Measurements from ENCODE around the gene DNAJB12. TPM values are rescaled to one million over a fixed set of nuclear protein-coding genes. Genes with fewer than 3 reads are reported as not detected.
A peak's percentile ranks its signal among the peaks of the same experiment; 100 is the strongest.

DNAJB12 gene
- total RNA-seq, 2 experiments from 2014 or later, result 31.8 to 34.5 TPM

GRCh38 chr10:72316748-72317435, 37.8 kb downstream of the DNAJB12 start:
- CTCF ChIA-PET, result interaction anchor here (0.6 to 3.5 kb wide), 5 partner anchors 8 to 265 kb away, joined by 3 to 19 read pairs (median 3); no protein-coding TSS in a partner anchor
- Mint-ChIP-seq H3K36me3 (ENCODE audit: low read depth) (peaks cover 3% of the 10 kb centered on the region), H3K27me3 (no peaks in the 10 kb centered on the region), H3K9me3 (no peaks in the 10 kb centered on the region), H3K4me3 (peak overlapping the region; percentile 4), H3K27ac (peak overlapping the region; percentile 87), H3K4me1 (peaks cover 66% of the 10 kb centered on the region)
- POLR2A ChIA-PET, result interaction anchor here (0.5 to 1.0 kb wide), 4 partner anchors 8 to 94 kb away, joined by 3 read pairs; no protein-coding TSS in a partner anchor
- peak; percentile 56 for DNase-seq

GRCh38 chr10:72316386-72316700, 38.4 kb downstream of the DNAJB12 start:
- Mint-ChIP-seq H3K9me3 (no peaks in the 10 kb centered on the region), H3K27me3 (no peaks in the 10 kb centered on the region), H3K27ac (peak overlapping the region; percentile 55), H3K4me1 (peaks cover 64% of the 10 kb centered on the region), H3K36me3 (ENCODE audit: low read depth) (peaks cover 3% of the 10 kb centered on the region), H3K4me3 (no peak overlapping the region)
- CTCF ChIA-PET, result interaction anchor here (0.6 to 3.5 kb wide), 4 partner anchors 9 to 264 kb away, joined by 3 to 19 read pairs (median 4); no protein-coding TSS in a partner anchor
- POLR2A ChIA-PET, result interaction anchor here (0.5 to 1.0 kb wide), 3 partner anchors 8 to 41 kb away, joined by 3 read pairs; no protein-coding TSS in a partner anchor
- DNase-seq, result no peak

GRCh38 chr10:72315611-72316385, 38.9 kb downstream of the DNAJB12 start:
- Mint-ChIP-seq H3K4me3 (no peak overlapping the region), H3K9me3 (no peaks in the 10 kb centered on the region), H3K27ac (peak overlapping the region; percentile 55), H3K36me3 (ENCODE audit: low read depth) (peaks cover 3% of the 10 kb centered on the region), H3K4me1 (peaks cover 64% of the 10 kb centered on the region), H3K27me3 (no peaks in the 10 kb centered on the region)
- POLR2A ChIA-PET, result no interaction called here
- CTCF ChIA-PET, result interaction anchor here (1.2 to 3.5 kb wide), 2 partner anchors 11 to 13 kb away, joined by 6 to 19 read pairs; no protein-coding TSS in a partner anchor
- no peak for DNase-seq

- H3K36me3 Mint-ChIP-seq (ENCODE audit: low read depth), result peaks cover 3% of the 10 kb centered on the region
- no peaks in the 10 kb centered on the region for H3K27me3 Mint-ChIP-seq
- H3K4me1 Mint-ChIP-seq, result peaks cover 64% of the 10 kb centered on the region
- POLR2A ChIA-PET, result no interaction called here
- no peak overlapping the region for H3K27ac Mint-ChIP-seq
- no peaks in the 10 kb centered on the region for H3K9me3 Mint-ChIP-seq
- no peak for DNase-seq
- H3K4me3 Mint-ChIP-seq, result no peak overlapping the region
- CTCF ChIA-PET, result interaction anchor here (0.8 to 3.5 kb wide), 3 partner anchors 10 to 17 kb away, joined by 5 to 19 read pairs (median 6); no protein-coding TSS in a partner anchor
Observed at GRCh38 chr10:72315054-72315453, 39.7 kb downstream of the DNAJB12 start.

GRCh38 chr10:72314263-72314662, 40.5 kb downstream of the DNAJB12 start:
- Mint-ChIP-seq H3K36me3 (ENCODE audit: low read depth) (peaks cover 3% of the 10 kb centered on the region), H3K27me3 (no peaks in the 10 kb centered on the region), H3K4me1 (peaks cover 69% of the 10 kb centered on the region), H3K4me3 (no peak overlapping the region), H3K27ac (peak overlapping the region; percentile 74), H3K9me3 (no peaks in the 10 kb centered on the region)
- no peak for DNase-seq
- POLR2A ChIA-PET, result no interaction called here
- CTCF ChIA-PET, result interaction anchor here (0.8 to 3.5 kb wide), 5 partner anchors 9 to 22 kb away, joined by 3 to 19 read pairs (median 5); no protein-coding TSS in a partner anchor

GRCh38 chr10:72312865-72313391, 41.8 kb downstream of the DNAJB12 start:
- H3K27me3 Mint-ChIP-seq, result no peaks in the 10 kb centered on the region
- DNase-seq, result no peak
- no peaks in the 10 kb centered on the region for H3K9me3 Mint-ChIP-seq
- POLR2A ChIA-PET, result no interaction called here
- H3K36me3 Mint-ChIP-seq (ENCODE audit: low read depth), result peaks cover 3% of the 10 kb centered on the region
- no peak overlapping the region for H3K4me3 Mint-ChIP-seq
- CTCF ChIA-PET, result interaction anchor here (0.6 to 1.0 kb wide), 4 partner anchors 10 to 1481 kb away, joined by 3 to 4 read pairs (median 3); no protein-coding TSS in a partner anchor
- no peak overlapping the region for H3K27ac Mint-ChIP-seq
- H3K4me1 Mint-ChIP-seq, result peaks cover 71% of the 10 kb centered on the region

- Mint-ChIP-seq H3K27ac (peak overlapping the region; percentile 43), H3K36me3 (ENCODE audit: low read depth) (peaks cover 3% of the 10 kb centered on the region), H3K4me3 (no peak overlapping the region), H3K9me3 (no peaks in the 10 kb centered on the region), H3K27me3 (no peaks in the 10 kb centered on the region), H3K4me1 (peaks cover 69% of the 10 kb centered on the region)
- CTCF ChIA-PET, result interaction anchor here (1.1 to 1.6 kb wide), 3 partner anchors 9 to 19 kb away, joined by 3 to 6 read pairs (median 4); no protein-coding TSS in a partner anchor
- POLR2A ChIA-PET, result no interaction called here
- no peak for DNase-seq
Observed at GRCh38 chr10:72311667-72312066, 43.1 kb downstream of the DNAJB12 start.

GRCh38 chr10:72310636-72311035, 44.1 kb downstream of the DNAJB12 start:
- H3K4me3 Mint-ChIP-seq, result no peak overlapping the region
- peaks cover 68% of the 10 kb centered on the region for H3K4me1 Mint-ChIP-seq
- no peak for DNase-seq
- no peaks in the 10 kb centered on the region for H3K9me3 Mint-ChIP-seq
- POLR2A ChIA-PET, result no interaction called here
- CTCF ChIA-PET, result interaction anchor here (1.6 kb wide), 1 partner anchor 11 kb away, joined by 6 read pairs; no protein-coding TSS in a partner anchor
- H3K27ac Mint-ChIP-seq, result peak overlapping the region; percentile 75
- no peaks in the 10 kb centered on the region for H3K36me3 Mint-ChIP-seq (ENCODE audit: low read depth)
- H3K27me3 Mint-ChIP-seq, result no peaks in the 10 kb centered on the region

GRCh38 chr10:72310241-72310633, 44.5 kb downstream of the DNAJB12 start:
- Mint-ChIP-seq H3K27me3 (no peaks in the 10 kb centered on the region), H3K27ac (peak overlapping the region; percentile 75), H3K36me3 (ENCODE audit: low read depth) (no peaks in the 10 kb centered on the region), H3K4me3 (no peak overlapping the region), H3K4me1 (peaks cover 68% of the 10 kb centered on the region), H3K9me3 (no peaks in the 10 kb centered on the region)
- POLR2A ChIA-PET, result no interaction called here
- CTCF ChIA-PET, result no interaction called here
- DNase-seq, result no peak

- Mint-ChIP-seq H3K36me3 (ENCODE audit: low read depth) (no peaks in the 10 kb centered on the region), H3K27ac (peak overlapping the region; percentile 69), H3K9me3 (no peaks in the 10 kb centered on the region), H3K4me3 (no peak overlapping the region), H3K4me1 (peaks cover 68% of the 10 kb centered on the region), H3K27me3 (no peaks in the 10 kb centered on the region)
- no peak for DNase-seq
- ChIA-PET CTCF (interaction anchor here (1.6 to 2.4 kb wide), 6 partner anchors 9 to 56 kb away, joined by 4 to 11 read pairs (median 7); no protein-coding TSS in a partner anchor), POLR2A (no interaction called here)
Observed at GRCh38 chr10:72309290-72310240, 45.2 kb downstream of the DNAJB12 start.

- Mint-ChIP-seq H3K27me3 (no peaks in the 10 kb centered on the region), H3K27ac (peak overlapping the region; percentile 77), H3K9me3 (no peaks in the 10 kb centered on the region), H3K4me3 (no peak overlapping the region), H3K36me3 (ENCODE audit: low read depth) (no peaks in the 10 kb centered on the region), H3K4me1 (peaks cover 73% of the 10 kb centered on the region)
- DNase-seq, result peak; percentile 40
- CTCF ChIA-PET, result interaction anchor here (0.8 to 2.4 kb wide), 9 partner anchors 9 to 55 kb away, joined by 3 to 11 read pairs (median 6); no protein-coding TSS in a partner anchor
- POLR2A ChIA-PET, result interaction anchor here (0.6 to 1.0 kb wide), 6 partner anchors 8 to 322 kb away, joined by 3 to 6 read pairs (median 3); no protein-coding TSS in a partner anchor
Observed at GRCh38 chr10:72308320-72308987, 46.3 kb downstream of the DNAJB12 start.
